Brain microvascular endothelial cell (primary cell): ENCODE measurements around the gene OR4K2.

Source experiments
- DNase-seq: peaks from one replicate; pipeline ENCODE4 v3.0.0-alpha.2; 2020
- H3K27ac ChIP-seq: fragments of 250-450 bp; sonication (Bioruptor Pico); 2 replicates; pipeline ENCODE4 v1.5.1; 2020; ENCODE audit warnings: mild to moderate bottlenecking, moderate library complexity
- H3K27me3 ChIP-seq: fragments of 250-450 bp; sonication (Bioruptor Pico); replicated peaks from 2 replicates; pipeline ENCODE4 v1.5.1; 2020; ENCODE audit warnings: mild to moderate bottlenecking
- H3K36me3 ChIP-seq: fragments of 250-450 bp; sonication (Bioruptor Pico); replicated peaks from 2 replicates; pipeline ENCODE4 v1.5.1; 2020; ENCODE audit warnings: mild to moderate bottlenecking
- H3K4me3 ChIP-seq: 2 replicates; pipeline ENCODE4 v1.5.1; 2011; ENCODE audit warnings: low read depth, mild to moderate bottlenecking, control low read depth, low read length, moderate library complexity
- in situ Hi-C: cut with HindIII; loops from 2 replicates; pipeline ENCODE4 v1.10.0; 2017; ENCODE audit warnings: low sequenced_read_pairs, low pct_ligation_motif_present
- TF ChIP-seq, protein P1 (sequence below): IDR thresholded peaks from 2 replicates; pipeline ENCODE4 v1.5.1; 2011; ENCODE audit warnings: low read depth, mild to moderate bottlenecking, moderate library complexity, low read length, control low read depth, inconsistent platforms; ENCODE audit errors: missing control alignments

The OR4K2 gene

GRCh38 chr14:19930617-19931016 is 55.7 kb downstream of the OR4K2 start, which contains the start of gene OR4K1:
Gene OR4K1, plus strand, starts transcription at chr14:19930917. Its CDS starts 4,750 bp downstream, at chr14:19935667.
- H3K4me3 ChIP-seq: no peak within 1 kb of the TSS
- DNase-seq: no peak
- no peaks in the 10 kb centered on the region for H3K36me3 ChIP-seq
- in situ Hi-C loops: no loop called here
- no peak within 1 kb of the TSS for H3K27ac ChIP-seq
- TF ChIP-seq, protein P1, sequence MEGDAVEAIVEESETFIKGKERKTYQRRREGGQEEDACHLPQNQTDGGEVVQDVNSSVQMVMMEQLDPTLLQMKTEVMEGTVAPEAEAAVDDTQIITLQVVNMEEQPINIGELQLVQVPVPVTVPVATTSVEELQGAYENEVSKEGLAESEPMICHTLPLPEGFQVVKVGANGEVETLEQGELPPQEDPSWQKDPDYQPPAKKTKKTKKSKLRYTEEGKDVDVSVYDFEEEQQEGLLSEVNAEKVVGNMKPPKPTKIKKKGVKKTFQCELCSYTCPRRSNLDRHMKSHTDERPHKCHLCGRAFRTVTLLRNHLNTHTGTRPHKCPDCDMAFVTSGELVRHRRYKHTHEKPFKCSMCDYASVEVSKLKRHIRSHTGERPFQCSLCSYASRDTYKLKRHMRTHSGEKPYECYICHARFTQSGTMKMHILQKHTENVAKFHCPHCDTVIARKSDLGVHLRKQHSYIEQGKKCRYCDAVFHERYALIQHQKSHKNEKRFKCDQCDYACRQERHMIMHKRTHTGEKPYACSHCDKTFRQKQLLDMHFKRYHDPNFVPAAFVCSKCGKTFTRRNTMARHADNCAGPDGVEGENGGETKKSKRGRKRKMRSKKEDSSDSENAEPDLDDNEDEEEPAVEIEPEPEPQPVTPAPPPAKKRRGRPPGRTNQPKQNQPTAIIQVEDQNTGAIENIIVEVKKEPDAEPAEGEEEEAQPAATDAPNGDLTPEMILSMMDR: no peak
- H3K27me3 ChIP-seq: no peaks in the 10 kb centered on the region
